VCaP (cell line): ENCODE results near the gene TCERG1.

Experiments used
- H3K27ac ChIP-seq: fragments of 450-650 bp; 2 replicates; pipeline ENCODE4 v1.5.1; 2017
- CTCF ChIP-seq: fragments of 450-650 bp; conservative IDR thresholded peaks from 2 replicates; pipeline ENCODE4 v1.5.1; 2017; ENCODE audit warnings: mild to moderate bottlenecking, moderate library complexity

Gene TCERG1

GRCh38 chr5:146475190-146475780, 28.2 kb downstream of the TCERG1 start:
- no peak overlapping the region for H3K27ac ChIP-seq
- TF ChIP-seq CTCF, result peak; percentile 19; the same call in 1 of the 2 replicates

GRCh38 chr5:146475906-146476305, 28.8 kb downstream of the TCERG1 start:
- H3K27ac ChIP-seq, result no peak overlapping the region
- no peak for TF ChIP-seq CTCF

- TF ChIP-seq CTCF, result no peak
- H3K27ac ChIP-seq, result no peak overlapping the region
Observed at GRCh38 chr5:146482775-146483174, 35.6 kb downstream of the TCERG1 start.

GRCh38 chr5:146484714-146485391, 37.7 kb downstream of the TCERG1 start:
- H3K27ac ChIP-seq, result peak overlapping the region; percentile 35; the same call in 1 of the 2 replicates
- TF ChIP-seq CTCF, result no peak

- TF ChIP-seq CTCF, result no peak
- H3K27ac ChIP-seq, result no peak overlapping the region
Observed at GRCh38 chr5:146490089-146490843, 43.1 kb downstream of the TCERG1 start.

GRCh38 chr5:146494656-146495055, 47.5 kb downstream of the TCERG1 start:
- H3K27ac ChIP-seq, result no peak overlapping the region
- TF ChIP-seq CTCF, result no peak

- no peak for TF ChIP-seq CTCF
- H3K27ac ChIP-seq, result no peak overlapping the region
Observed at GRCh38 chr5:146499680-146500079, 52.5 kb downstream of the TCERG1 start.
